GM23338 (cell line): ENCODE data around the gene CLIP2. TPM values are rescaled to one million over a fixed set of nuclear protein-coding genes. Genes with fewer than 3 reads are reported as not detected.
A peak's percentile ranks its signal among the peaks of the same experiment; 100 is the strongest.

Experiments
- ATAC-seq: fragments of 200-7000 bp; cut with Tn5 transposase; 3 replicates; pipeline ENCODE4 v1.9.1; 2020
- DNase-seq: peaks from one replicate; pipeline ENCODE4 v3.0.0-alpha.2; 2015; ENCODE audit warnings: low spot score
- H2AFZ ChIP-seq: fragments of 200-600 bp; sonication (generic); 2 replicates; pipeline ENCODE4 v1.8.0; 2016; ENCODE audit warnings: antibody characterized with exemption, mild to moderate bottlenecking, moderate library complexity
- H3F3A ChIP-seq: fragments of 200-600 bp; sonication (generic); replicated peaks from 2 replicates; pipeline ENCODE4 v1.8.0; 2017; ENCODE audit warnings: antibody characterized with exemption, mixed run types, low read depth
- H3K27ac ChIP-seq: fragments of 200-600 bp; sonication (generic); 2 replicates; pipeline ENCODE4 v1.6.1; 2016; ENCODE audit warnings: low read depth
- H3K27me3 ChIP-seq: fragments of 200-600 bp; sonication (generic); 2 replicates; pipeline ENCODE4 v1.8.0; 2016; ENCODE audit warnings: mild to moderate bottlenecking, mixed run types, moderate library complexity; ENCODE audit not compliant: insufficient read depth
- H3K36me3 ChIP-seq: fragments of 200-600 bp; sonication (generic); 2 replicates; pipeline ENCODE4 v1.8.0; 2016; ENCODE audit warnings: mild to moderate bottlenecking; ENCODE audit not compliant: insufficient read depth
- H3K4me1 ChIP-seq: fragments of 200-600 bp; sonication (generic); 2 replicates; pipeline ENCODE4 v1.8.0; 2016; ENCODE audit warnings: mild to moderate bottlenecking, moderate library complexity; ENCODE audit not compliant: insufficient read depth
- H3K4me2 ChIP-seq: fragments of 200-600 bp; sonication (generic); 2 replicates; pipeline ENCODE4 v1.7.1; 2017; ENCODE audit warnings: mixed run types
- H3K4me3 ChIP-seq: fragments of 200-600 bp; sonication (generic); 2 replicates; pipeline ENCODE4 v1.6.1; 2016; ENCODE audit warnings: mixed run types
- H3K79me2 ChIP-seq: fragments of 200-600 bp; sonication (generic); replicated peaks from 2 replicates; pipeline ENCODE4 v1.8.0; 2017; ENCODE audit warnings: mild to moderate bottlenecking; ENCODE audit not compliant: insufficient read depth
- H3K9me2 ChIP-seq: fragments of 200-600 bp; sonication (generic); 2 replicates; pipeline ENCODE4 v1.8.0; 2017; ENCODE audit not compliant: insufficient read depth
- H4K20me1 ChIP-seq: fragments of 200-600 bp; sonication (generic); replicated peaks from 2 replicates; pipeline ENCODE4 v1.8.0; 2017; ENCODE audit warnings: mild to moderate bottlenecking; ENCODE audit not compliant: insufficient read depth
- H3K27ac Mint-ChIP-seq: 2 replicates; pipeline ENCODE4 v1.8.0; 2020; ENCODE audit warnings: inconsistent platforms, mild to moderate bottlenecking, moderate library complexity, mixed read lengths
- H3K27me3 Mint-ChIP-seq: 3 replicates; pipeline ENCODE4 v1.8.0; 2022; ENCODE audit warnings: low read depth, mild to moderate bottlenecking, moderate library complexity, mixed read lengths, inconsistent platforms; ENCODE audit not compliant: insufficient read depth, poor library complexity
- H3K36me3 Mint-ChIP-seq: 3 replicates; pipeline ENCODE4 v1.8.0; 2021; ENCODE audit warnings: low read depth, mild to moderate bottlenecking, inconsistent platforms, moderate library complexity, mixed read lengths
- H3K4me1 Mint-ChIP-seq: 3 replicates; pipeline ENCODE4 v1.8.0; 2020; ENCODE audit warnings: mild to moderate bottlenecking, inconsistent platforms, mixed read lengths
- H3K4me3 Mint-ChIP-seq: 3 replicates; pipeline ENCODE4 v1.8.0; 2021; ENCODE audit warnings: moderate library complexity, mild to moderate bottlenecking, inconsistent platforms, mixed read lengths
- H3K9me3 Mint-ChIP-seq: 3 replicates; pipeline ENCODE4 v1.8.0; 2020; ENCODE audit warnings: moderate library complexity, mild to moderate bottlenecking, inconsistent platforms, mixed read lengths
- CREB1 ChIP-seq: fragments of 250-450 bp; sonication (Bioruptor Pico); IDR thresholded peaks from 2 replicates; pipeline ENCODE4 v1.5.0; 2020; ENCODE audit warnings: low read depth, mild to moderate bottlenecking, moderate library complexity
- ETS1 ChIP-seq: IDR thresholded peaks from 2 replicates; pipeline ENCODE4 v1.6.1; 2016; ENCODE audit warnings: antibody characterized with exemption
- EZH2 ChIP-seq: fragments of 200-600 bp; sonication (generic); IDR thresholded peaks from one replicate; pipeline ENCODE4 v1.8.0; 2017; ENCODE audit warnings: antibody characterized with exemption, mild to moderate bottlenecking, low read depth; ENCODE audit not compliant: unreplicated experiment
- NANOG ChIP-seq: IDR thresholded peaks from 2 replicates; pipeline ENCODE4 v1.6.1; 2016; ENCODE audit warnings: antibody characterized with exemption, borderline replicate concordance
- POLR2AphosphoS5 ChIP-seq: IDR thresholded peaks from 2 replicates; pipeline ENCODE4 v1.6.1; 2016; ENCODE audit warnings: antibody characterized with exemption, low read depth
- REST ChIP-seq: IDR thresholded peaks from one replicate; pipeline ENCODE4 v1.6.1; 2018; ENCODE audit warnings: antibody characterized with exemption; ENCODE audit not compliant: unreplicated experiment
- STAT1 ChIP-seq: IDR thresholded peaks from one replicate; pipeline ENCODE4 v1.6.1; 2016; ENCODE audit warnings: antibody characterized with exemption; ENCODE audit not compliant: unreplicated experiment
- ZNF331 ChIP-seq: fragments of 250-450 bp; sonication (Bioruptor Pico); IDR thresholded peaks from 2 replicates; pipeline ENCODE4 v1.5.0; 2020; ENCODE audit warnings: low read depth, mild to moderate bottlenecking, moderate library complexity
- ZNF462 ChIP-seq: fragments of 250-450 bp; sonication (Bioruptor Pico); IDR thresholded peaks from 2 replicates; pipeline ENCODE4 v1.5.0; 2020; ENCODE audit warnings: mild to moderate bottlenecking, moderate library complexity
- polyA plus RNA-seq: library from polyadenylated mRNA; unstranded; fragments of >200 nt; fragmentation: Nextera tagmentation; extraction: Ambion mirVana; gene quantifications from 2 replicates; pipeline ENCODE4 v1.2.1, GENCODE V29; 2016
- total RNA-seq: library from RNA; depleted of rRNA; stranded (reverse); fragments of >200 nt; shearing (Covaris generic); gene quantifications from 2 replicates; pipeline ENCODE4 v1.2.3, GENCODE V29; 2014

CLIP2 gene
- total and polyA plus RNA-seq, 2 experiments from 2014 or later: 8.1 to 51.9 TPM

DNA sequence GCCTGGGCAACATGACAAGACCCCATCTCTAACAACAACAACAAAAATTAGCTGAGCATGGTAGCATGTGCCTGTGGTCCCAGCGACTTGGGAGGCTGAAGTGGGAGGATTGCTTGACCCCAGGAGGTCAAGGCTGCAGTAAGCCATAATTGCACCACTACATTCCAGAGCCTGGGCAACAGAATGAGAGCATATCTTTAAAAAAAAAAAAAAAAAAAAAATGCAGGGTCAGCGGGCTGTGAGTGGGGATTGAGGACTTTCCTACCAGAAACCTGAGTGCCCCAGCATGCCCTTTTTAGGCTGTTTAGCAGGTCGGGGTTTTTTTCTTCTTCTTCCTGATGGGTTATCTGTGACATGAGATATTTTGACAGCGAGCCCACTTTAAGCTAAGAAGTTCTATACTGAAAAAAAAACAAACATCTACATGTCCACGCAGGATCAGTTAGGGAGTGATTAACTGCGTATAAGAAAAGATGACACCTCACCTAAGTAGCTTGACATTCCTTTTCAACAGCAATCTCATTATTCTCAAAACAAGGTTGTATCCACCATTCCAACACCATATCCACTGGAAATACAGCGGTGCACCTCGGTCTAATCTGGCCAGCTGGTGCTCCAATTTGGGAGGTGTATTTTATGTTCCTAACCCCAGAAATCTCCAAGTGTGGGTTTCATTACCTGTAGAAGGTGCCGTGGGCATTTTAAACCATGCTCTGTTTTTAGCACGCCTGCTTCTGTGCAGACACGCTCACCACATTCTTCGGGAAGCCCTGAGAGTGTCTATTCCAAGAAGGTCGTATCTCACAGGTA, 21.2 kb upstream of the CLIP2 start:
- H3K9me2 ChIP-seq: no peaks in the 10 kb centered on the region
- no peak for ATAC-seq
- no peak for TF ChIP-seq ZNF331 (CRISPR knock-in tag)
- TF ChIP-seq ZNF462 (CRISPR knock-in tag): no peak
- TF ChIP-seq ETS1: no peak
- TF ChIP-seq POLR2AphosphoS5: no peak
- TF ChIP-seq EZH2: no peak
- TF ChIP-seq REST: no peak
- no peak for TF ChIP-seq NANOG
- TF ChIP-seq CREB1 (CRISPR knock-in tag): no peak
- TF ChIP-seq STAT1: no peak

More for the DNA sequence above, 21.2 kb upstream of the CLIP2 start:
- no peak for DNase-seq
- Histone ChIP-seq H3F3A (0 out of 2 replicates have a peak, but pooled peaks cover 5% of the 10 kb centered on the region), H3K4me3 (no peak overlapping the region), H3K36me3 (no peaks in the 10 kb centered on the region), H3K27ac (0 out of 2 replicates have a peak overlapping the region, but pooled peaks have one; percentile 85), H3K4me1 (peaks cover 10% of the 10 kb centered on the region; the same call in 1 of the 2 replicates), H4K20me1 (no peaks in the 10 kb centered on the region), H3K4me2 (no peak overlapping the region), H2AFZ (no peak overlapping the region), H3K79me2 (no peaks in the 10 kb centered on the region), H3K27me3 (no peaks in the 10 kb centered on the region)
- Mint-ChIP-seq H3K9me3 (no peaks in the 10 kb centered on the region), H3K27me3 (peaks cover 8% of the 10 kb centered on the region), H3K36me3 (no peaks in the 10 kb centered on the region), H3K27ac (peak overlapping the region; percentile 48; the same call in 1 of the 2 replicates), H3K4me3 (no peak overlapping the region), H3K4me1 (peaks cover 10% of the 10 kb centered on the region)
